ENCODE data around the gene PALLD. TPM values are rescaled to one million over a fixed set of nuclear protein-coding genes. Genes with fewer than 3 reads are reported as not detected.

The PALLD gene
- total and polyA plus RNA-seq, 2 of the 8 experiments (the other 6 are each of a cell fraction or from before 2014, with no cell fraction given), result 10.5 to 25.0 TPM

DNA sequence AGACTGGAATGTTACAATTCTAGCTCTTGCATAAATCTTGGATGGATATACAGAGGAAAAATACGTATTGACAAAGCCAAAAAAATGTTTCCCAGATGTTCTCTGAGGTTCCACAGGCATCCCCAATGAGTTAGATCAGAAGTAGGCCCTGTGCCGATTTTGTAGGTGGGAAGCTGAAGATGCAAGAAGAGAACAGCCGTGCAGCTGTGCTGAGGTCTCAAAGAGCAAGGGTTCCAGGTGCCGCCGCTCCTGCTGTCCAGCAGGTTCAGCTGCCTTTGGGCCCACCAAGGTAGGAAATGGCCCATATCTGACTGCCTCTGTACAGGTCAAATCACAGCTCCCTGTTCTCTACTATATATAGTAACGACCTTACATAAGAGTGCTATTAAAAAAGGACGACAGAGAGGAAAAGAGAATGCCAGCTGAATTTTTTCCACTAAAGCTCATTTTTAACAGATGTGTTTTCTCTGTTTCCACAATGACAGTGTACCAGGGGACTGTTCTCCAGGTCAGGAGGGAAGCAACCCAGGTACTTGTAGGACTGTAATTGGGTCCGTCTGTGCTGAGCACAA lies 357.6 kb downstream of the PALLD start:
- Histone ChIP-seq H4K8ac (ENCODE audit: extremely low read depth, insufficient read depth, low read length) (no peak overlapping the region), H3K9ac (replicated peaks in 1 of 4; ENCODE audit: extremely low read depth in 1 of 4, low read depth in 3 of 4, low read length in 3 of 4) (no peak overlapping the region), H2BK15ac (ENCODE audit: low read length) (no peak overlapping the region), H3K79me1 (ENCODE audit: low read depth, low read length) (no peaks in the 10 kb centered on the region; the same call in 1 of the 2 replicates), H4K20me1 (replicated peaks in 1 of 2; ENCODE audit: control insufficient read depth in 1 of 2, insufficient read depth in 2 of 2, low read length in 2 of 2) (no peaks in the 10 kb centered on the region), H3K4me1 (replicated peaks in 1 of 4; ENCODE audit: control insufficient read depth in 3 of 4, insufficient read depth in 4 of 4, low read length in 3 of 4) (peaks cover under 1 to 4% (median 2%) of the 10 kb centered on the region in 4 experiments; a peak in 4 of 7 replicates), H3K9me3 (ENCODE audit: insufficient read depth in 2 of 2, low read depth in 1 of 2, low read length in 1 of 2) (no peaks in the 10 kb centered on the region), H2BK120ac (replicated peaks; ENCODE audit: low read depth, low read length) (no peak overlapping the region), H3K79me2 (ENCODE audit: control insufficient read depth in 1 of 2, insufficient read depth in 2 of 2, low read length in 2 of 2) (no peaks in the 10 kb centered on the region), H2AFZ (ENCODE audit: low read length) (no peak overlapping the region), H3K18ac (ENCODE audit: extremely low read depth, low read length) (no peak overlapping the region), H3K27me3 (replicated peaks in 1 of 4; ENCODE audit: control insufficient read depth in 3 of 4, extremely low read depth in 1 of 4, insufficient read depth in 3 of 4, low read length in 3 of 4) (no peaks in the 10 kb centered on the region), H3K4me3 (ENCODE audit: extremely low read depth in 1 of 4, insufficient read depth in 2 of 4, low read depth in 3 of 4, low read length in 4 of 4) (no peak overlapping the region), H3K36me3 (ENCODE audit: control insufficient read depth in 2 of 4, insufficient read depth in 4 of 4, low read length in 3 of 4) (no peaks in the 10 kb centered on the region), H3K4me2 (ENCODE audit: insufficient read depth in 1 of 2, low read depth in 2 of 2, low read length in 2 of 2) (no peak overlapping the region), H4K5ac (ENCODE audit: insufficient read length, low read depth, low read length) (no peak overlapping the region), H3K56ac (replicated peaks; ENCODE audit: insufficient read length, low read depth, low read length) (no peak overlapping the region), H4K91ac (replicated peaks; ENCODE audit: insufficient read length, low read length) (no peak overlapping the region), H2BK20ac (ENCODE audit: low read length) (no peak overlapping the region), H2AK5ac (ENCODE audit: low read depth, low read length) (no peak overlapping the region), H3K14ac (ENCODE audit: insufficient read length) (no peak overlapping the region), H3K27ac (ENCODE audit: low read depth, low read length) (no peak overlapping the region), H2BK12ac (ENCODE audit: low read depth, low read length) (no peak overlapping the region), H3K4ac (replicated peaks; ENCODE audit: insufficient read length, low read depth, low read length) (no peak overlapping the region), H3K23me2 (ENCODE audit: low read depth, low read length) (no peaks in the 10 kb centered on the region), H3K23ac (ENCODE audit: insufficient read length) (no peak overlapping the region), H2BK5ac (ENCODE audit: low read depth, low read length) (no peak overlapping the region)
- WGBS, 2 experiments (ENCODE audit: extremely low coverage in 1 of 2, insufficient coverage in 1 of 2, insufficient read length in 1 of 2, insufficient replicate concordance in 2 of 2, low coverage in 1 of 2, low lambda C conversion rate in 2 of 2, missing lambda C conversion rate in 1 of 2), result 84% methylated on average over 8 of the region's 8 CpGs; no CpG with 5 or more reads in 1 of the 2 experiments
- CTCF ChIA-PET (ENCODE audit: partially characterized antibody), result interaction anchor here (0.8 to 2.3 kb wide), 7 partner anchors 10 to 145 kb away, joined by 3 to 11 read pairs (median 4); no protein-coding TSS in a partner anchor
- no peak for FAIRE-seq
- POLR2A ChIA-PET (ENCODE audit: partially characterized antibody), result interaction anchor here (1.0 to 2.2 kb wide), 2 partner anchors 16 to 22 kb away, joined by 3 to 14 read pairs; no protein-coding TSS in a partner anchor
- DNase-seq (ENCODE audit: low read depth in 1 of 2, low spot score in 2 of 2), result no peak
- TF ChIP-seq CREB1 (IDR thresholded peaks at IDR 0.05) (no peak), POLR2A (IDR thresholded peaks at IDR 0.05; ENCODE audit: control extremely low read depth in 1 of 2, low read depth in 2 of 2, low read length in 2 of 2) (no peak), BACH1 (IDR thresholded peaks at IDR 0.05; ENCODE audit: low read length) (no peak), RBBP5 (IDR thresholded peaks at IDR 0.05; ENCODE audit: borderline replicate concordance, low read depth, low read length) (no peak), TBP (IDR thresholded peaks at IDR 0.05; ENCODE audit: low read depth, low read length) (no peak), GABPA (IDR thresholded peaks at IDR 0.05; ENCODE audit: borderline replicate concordance, insufficient read depth, low read length) (no peak), SIN3A (conservative IDR thresholded peaks at IDR 0.05 in 1 of 2, IDR thresholded peaks at IDR 0.05 in 1 of 2; ENCODE audit: low read depth in 1 of 2, low read length in 2 of 2) (no peak), RXRA (IDR thresholded peaks at IDR 0.05; ENCODE audit: insufficient read depth, low read depth, low read length) (no peak)
- TF ChIP-seq, protein P1, sequence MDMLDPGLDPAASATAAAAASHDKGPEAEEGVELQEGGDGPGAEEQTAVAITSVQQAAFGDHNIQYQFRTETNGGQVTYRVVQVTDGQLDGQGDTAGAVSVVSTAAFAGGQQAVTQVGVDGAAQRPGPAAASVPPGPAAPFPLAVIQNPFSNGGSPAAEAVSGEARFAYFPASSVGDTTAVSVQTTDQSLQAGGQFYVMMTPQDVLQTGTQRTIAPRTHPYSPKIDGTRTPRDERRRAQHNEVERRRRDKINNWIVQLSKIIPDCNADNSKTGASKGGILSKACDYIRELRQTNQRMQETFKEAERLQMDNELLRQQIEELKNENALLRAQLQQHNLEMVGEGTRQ (IDR thresholded peaks at IDR 0.05; ENCODE audit: low read length), result no peak
- TF ChIP-seq, protein P2, sequence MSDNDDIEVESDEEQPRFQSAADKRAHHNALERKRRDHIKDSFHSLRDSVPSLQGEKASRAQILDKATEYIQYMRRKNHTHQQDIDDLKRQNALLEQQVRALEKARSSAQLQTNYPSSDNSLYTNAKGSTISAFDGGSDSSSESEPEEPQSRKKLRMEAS (IDR thresholded peaks at IDR 0.05), result no peak

Data from H1 (cell line).